Measurements from ENCODE around the gene FAM200B.

- no peak for TF ChIP-seq CTCF (IDR thresholded peaks at IDR 0.05)
- no peak for TF ChIP-seq EZH2phosphoT487 (IDR thresholded peaks at IDR 0.05)
- TF ChIP-seq EZH2 (IDR thresholded peaks at IDR 0.05): no peak
Measured at GRCh38 chr4:15652841-15653240, 28.8 kb upstream of the FAM200B start.

Measured in neural progenitor cell (in vitro differentiated cells).